OCI-LY7 (cell line): ENCODE data around the gene GRIP1. TPM values are rescaled to one million over a fixed set of nuclear protein-coding genes. Genes with fewer than 3 reads are reported as not detected.

Experiments
- BruUV-seq: library from RNA; stranded (reverse); fragments of 400-500 nt; replicated peaks from 2 replicates; lab custom pipeline; 2021; lab: Mats Ljungman, UMichigan
- CTCF ChIA-PET: fragments of 300-600 bp; sonication (Branson Sonifier 250); formaldehyde crosslinking; loops from one replicate; lab custom pipeline; 2022; ENCODE audit warnings: antibody characterized with exemption; ENCODE audit not compliant: unreplicated experiment; lab: Charles Lee
- POLR2A ChIA-PET: fragments of 300-600 bp; sonication (Branson Sonifier 250); formaldehyde crosslinking; loops from one replicate; lab custom pipeline; 2022; ENCODE audit warnings: antibody characterized with exemption; lab: Charles Lee
- DNase-seq: peaks from one replicate; pipeline ENCODE4 v3.0.0-alpha.2; 2015; ENCODE audit warnings: low spot score
- H2AFZ ChIP-seq: fragments of 200-600 bp; sonication (generic), shearing (Covaris generic); 2 replicates; pipeline ENCODE4 v1.6.1; 2014; ENCODE audit warnings: mild to moderate bottlenecking, antibody characterized with exemption, low read length, moderate library complexity
- H3K27ac ChIP-seq: fragments of 200-600 bp; sonication (generic); 2 replicates; pipeline ENCODE4 v1.5.1; 2014; ENCODE audit warnings: mixed run types, low read depth, mild to moderate bottlenecking, moderate library complexity, low read length, inconsistent platforms; ENCODE audit not compliant: poor library complexity, severe bottlenecking
- H3K36me3 ChIP-seq: fragments of 200-600 bp; sonication (generic); 2 replicates; pipeline ENCODE4 v1.6.1; 2014; ENCODE audit warnings: mild to moderate bottlenecking, antibody characterized with exemption, low read length, moderate library complexity, mixed read lengths; ENCODE audit not compliant: insufficient read depth
- H3K4me1 ChIP-seq: fragments of 200-600 bp; sonication (generic); 2 replicates; pipeline ENCODE4 v1.5.1; 2014; ENCODE audit warnings: mild to moderate bottlenecking, low read length; ENCODE audit not compliant: insufficient read depth, poor library complexity, severe bottlenecking
- H3K4me2 ChIP-seq: fragments of 200-600 bp; sonication (generic); 2 replicates; pipeline ENCODE4 v1.6.1; 2014; ENCODE audit warnings: mild to moderate bottlenecking, low read length
- H3K4me3 ChIP-seq: fragments of 200-600 bp; sonication (generic); 2 replicates; pipeline ENCODE4 v1.5.1; 2014; ENCODE audit warnings: mild to moderate bottlenecking, low read depth, low read length; ENCODE audit not compliant: poor library complexity, severe bottlenecking
- H3K79me2 ChIP-seq: fragments of 200-600 bp; sonication (generic); 2 replicates; pipeline ENCODE4 v1.6.1; 2016; ENCODE audit warnings: low read depth, mild to moderate bottlenecking, low read length, moderate library complexity, mixed read lengths; ENCODE audit not compliant: insufficient read depth
- H3K9me2 ChIP-seq: fragments of 200-600 bp; sonication (generic); 2 replicates; pipeline ENCODE4 v1.6.1; 2016; ENCODE audit warnings: mild to moderate bottlenecking, low read length, mixed read lengths; ENCODE audit not compliant: insufficient read depth
- H3K9me3 ChIP-seq: fragments of 200-600 bp; sonication (generic); 2 replicates; pipeline ENCODE4 v1.6.1; 2014; ENCODE audit warnings: mild to moderate bottlenecking, mixed run types, low read length, mixed read lengths
- H4K20me1 ChIP-seq: fragments of 200-600 bp; sonication (generic); 2 replicates; pipeline ENCODE4 v1.6.1; 2014; ENCODE audit warnings: mild to moderate bottlenecking, antibody characterized with exemption, low read length, moderate library complexity, mixed read lengths; ENCODE audit not compliant: insufficient read depth
- EZH2phosphoT487 ChIP-seq: fragments of 200-600 bp; sonication (generic); IDR thresholded peaks from 2 replicates; pipeline ENCODE4 v1.6.1; 2018; ENCODE audit warnings: low read depth, borderline replicate concordance, mild to moderate bottlenecking, mixed run types, antibody characterized with exemption, low read length, moderate library complexity, mixed read lengths
- intact Hi-C: fragments of 100-400 bp; cut with micrococcal nuclease; formaldehyde crosslinking; loops from one replicate; pipeline ENCODE4 v1.10.0; 2022; ENCODE audit not compliant: unreplicated experiment
- total RNA-seq, 2 experiments: library from RNA; depleted of rRNA in 1 of 2; stranded (reverse); fragments of >200 nt in 1 of 2; shearing (Covaris generic) in 1 of 2; gene quantifications; 2 replicates each; pipeline ENCODE4 v1.2.3, GENCODE V29; 2014 to 2022
- TF ChIP-seq, protein P1 (sequence below): fragments of 200-600 bp; sonication (generic); conservative IDR thresholded peaks from 2 replicates; pipeline ENCODE4 v1.5.1; 2014; ENCODE audit warnings: mild to moderate bottlenecking, antibody characterized with exemption, low read length, moderate library complexity, mixed read lengths

The GRIP1 gene
- total RNA-seq, 2 experiments from 2014 or later, result 4.1 to 7.6 TPM

DNA sequence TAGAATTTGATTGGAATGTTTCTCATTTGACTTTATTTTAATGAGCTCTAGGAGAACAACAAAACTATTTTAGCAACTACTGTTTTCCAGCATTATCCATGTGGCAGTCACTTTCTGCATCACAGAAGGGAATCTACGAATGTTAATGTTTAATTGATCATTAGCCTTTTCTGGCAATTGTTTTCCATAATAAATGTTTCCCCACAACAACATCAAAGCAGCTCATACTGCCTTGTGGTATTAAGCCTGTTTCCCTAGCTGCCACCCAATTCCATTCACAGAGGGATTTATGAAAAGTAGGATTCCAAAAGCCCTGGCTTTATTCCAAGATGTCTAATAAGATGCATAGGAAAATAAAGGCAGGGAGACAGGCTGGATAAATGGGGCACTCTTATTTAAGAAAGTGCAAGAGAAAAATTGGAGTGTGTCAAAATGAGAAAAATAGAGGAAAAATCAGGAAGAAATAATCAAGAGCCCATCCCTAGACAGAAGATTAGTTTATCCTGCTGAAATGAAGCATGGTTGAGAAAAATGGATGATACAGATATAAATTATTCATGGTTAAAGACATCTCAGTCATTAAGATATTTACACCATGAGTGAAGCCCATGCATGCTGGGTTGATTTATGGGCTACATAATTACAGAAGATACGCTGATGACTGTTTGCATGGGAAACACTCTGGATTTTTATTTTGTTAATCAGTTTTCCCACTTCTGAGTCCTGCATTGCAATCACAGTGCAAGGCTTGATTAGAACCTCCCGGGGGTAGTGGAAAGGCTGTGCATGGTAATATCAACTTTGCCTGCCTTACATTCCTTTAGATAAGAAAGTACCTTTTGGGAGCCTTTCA, 196.3 kb downstream of the GRIP1 start:
- H4K20me1 ChIP-seq, result no peaks in the 10 kb centered on the region
- no peaks in the 10 kb centered on the region for H3K36me3 ChIP-seq
- POLR2A ChIA-PET, result interaction anchor here (1.2 kb wide), 1 partner anchor 13 kb away, joined by 4 read pairs; no protein-coding TSS in a partner anchor
- no peak for DNase-seq
- BruUV-seq, result no TSS peak
- H3K27ac ChIP-seq, result no peak overlapping the region
- no peaks in the 10 kb centered on the region for H3K9me3 ChIP-seq
- TF ChIP-seq, protein P1, sequence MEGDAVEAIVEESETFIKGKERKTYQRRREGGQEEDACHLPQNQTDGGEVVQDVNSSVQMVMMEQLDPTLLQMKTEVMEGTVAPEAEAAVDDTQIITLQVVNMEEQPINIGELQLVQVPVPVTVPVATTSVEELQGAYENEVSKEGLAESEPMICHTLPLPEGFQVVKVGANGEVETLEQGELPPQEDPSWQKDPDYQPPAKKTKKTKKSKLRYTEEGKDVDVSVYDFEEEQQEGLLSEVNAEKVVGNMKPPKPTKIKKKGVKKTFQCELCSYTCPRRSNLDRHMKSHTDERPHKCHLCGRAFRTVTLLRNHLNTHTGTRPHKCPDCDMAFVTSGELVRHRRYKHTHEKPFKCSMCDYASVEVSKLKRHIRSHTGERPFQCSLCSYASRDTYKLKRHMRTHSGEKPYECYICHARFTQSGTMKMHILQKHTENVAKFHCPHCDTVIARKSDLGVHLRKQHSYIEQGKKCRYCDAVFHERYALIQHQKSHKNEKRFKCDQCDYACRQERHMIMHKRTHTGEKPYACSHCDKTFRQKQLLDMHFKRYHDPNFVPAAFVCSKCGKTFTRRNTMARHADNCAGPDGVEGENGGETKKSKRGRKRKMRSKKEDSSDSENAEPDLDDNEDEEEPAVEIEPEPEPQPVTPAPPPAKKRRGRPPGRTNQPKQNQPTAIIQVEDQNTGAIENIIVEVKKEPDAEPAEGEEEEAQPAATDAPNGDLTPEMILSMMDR, result no peak
- no peak for TF ChIP-seq EZH2phosphoT487
- no peak overlapping the region for H2AFZ ChIP-seq
- intact Hi-C loops, result no loop called here
- no peaks in the 10 kb centered on the region for H3K9me2 ChIP-seq
- no peaks in the 10 kb centered on the region for H3K79me2 ChIP-seq
- CTCF ChIA-PET, result no interaction called here
- no peak overlapping the region for H3K4me3 ChIP-seq
- no peak overlapping the region for H3K4me2 ChIP-seq
- H3K4me1 ChIP-seq, result peaks cover 12% of the 10 kb centered on the region

DNA sequence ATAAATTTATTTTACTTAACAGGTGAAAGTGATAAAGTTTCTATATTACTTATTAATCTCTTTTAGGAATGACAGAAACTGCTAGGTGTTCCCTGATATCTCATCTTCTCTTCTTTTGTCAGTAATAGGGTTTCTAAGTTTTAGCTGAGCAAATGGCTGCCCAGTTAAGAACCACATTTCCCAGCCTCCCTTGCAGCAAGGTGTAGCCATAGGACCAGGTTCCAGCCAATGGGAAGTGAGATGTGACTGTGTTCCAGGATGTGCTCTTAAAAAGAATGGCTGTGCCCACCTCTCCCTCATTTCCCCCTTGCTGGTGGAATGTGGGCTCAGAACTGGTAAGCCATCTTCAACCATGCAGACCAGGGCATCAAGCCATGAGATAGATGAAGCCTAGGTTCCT, 210.9 kb downstream of the GRIP1 start:
- POLR2A ChIA-PET, result no interaction called here
- Histone ChIP-seq H3K4me2 (peak overlapping the region; percentile 44), H4K20me1 (no peaks in the 10 kb centered on the region), H3K9me3 (peaks cover 9% of the 10 kb centered on the region; the same call in 1 of the 2 replicates), H3K36me3 (no peaks in the 10 kb centered on the region; the same call in 1 of the 2 replicates), H3K9me2 (no peaks in the 10 kb centered on the region), H3K4me1 (peaks cover 5% of the 10 kb centered on the region), H3K79me2 (no peaks in the 10 kb centered on the region), H3K27ac (no peak overlapping the region), H2AFZ (peak overlapping the region; percentile 92), H3K4me3 (peak overlapping the region; percentile 41)
- CTCF ChIA-PET, result no interaction called here
- no TSS peak for BruUV-seq
- peak; percentile 63 for DNase-seq
- intact Hi-C loops, result no loop called here
- TF ChIP-seq, protein P1, result no peak
- TF ChIP-seq EZH2phosphoT487, result no peak

DNA sequence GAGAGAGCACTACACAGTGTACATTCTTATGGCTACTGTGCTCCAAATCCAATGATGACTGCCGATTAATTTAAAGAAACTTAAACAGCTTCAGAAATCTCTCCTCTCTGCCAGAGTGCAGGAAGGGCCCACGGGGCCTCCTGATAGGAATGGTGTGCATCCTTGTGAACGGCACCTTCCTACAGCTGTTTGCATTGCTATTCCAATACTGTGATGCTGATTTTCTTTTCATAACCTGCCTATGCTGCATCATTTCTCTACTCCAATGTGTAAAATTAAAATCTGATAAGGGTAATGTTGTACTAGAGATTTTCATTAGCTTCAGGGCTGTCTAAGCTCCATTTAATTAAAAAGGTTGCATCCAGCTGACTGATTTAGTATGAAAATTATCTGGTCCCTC, 217.5 kb downstream of the GRIP1 start:
- ChIA-PET POLR2A (interaction anchor here (0.6 to 1.2 kb wide), 2 partner anchors 11 to 19 kb away, joined by 4 read pairs; no protein-coding TSS in a partner anchor), CTCF (no interaction called here)
- no peaks in the 10 kb centered on the region for H3K4me1 ChIP-seq
- H3K36me3 ChIP-seq, result no peaks in the 10 kb centered on the region
- intact Hi-C loops, result no loop called here
- H2AFZ ChIP-seq, result no peak overlapping the region
- no peaks in the 10 kb centered on the region for H3K9me3 ChIP-seq
- H3K27ac ChIP-seq, result no peak overlapping the region
- H3K9me2 ChIP-seq, result no peaks in the 10 kb centered on the region
- no peaks in the 10 kb centered on the region for H4K20me1 ChIP-seq
- no peaks in the 10 kb centered on the region for H3K79me2 ChIP-seq
- H3K4me3 ChIP-seq, result no peak overlapping the region
- no TSS peak for BruUV-seq
- no peak overlapping the region for H3K4me2 ChIP-seq
- DNase-seq, result no peak
- TF ChIP-seq, protein P1, result no peak
- TF ChIP-seq EZH2phosphoT487, result no peak
